ENCODE measurements around the gene TMA7B. TPM values are rescaled to one million over a fixed set of nuclear protein-coding genes. Genes with fewer than 3 reads are reported as not detected.
"Not testable (repeated sequence)": the region's sequence is repeated elsewhere in the genome, so short reads cannot be mapped to it uniquely, and the experiment has no call there.

The TMA7B gene
- total RNA-seq, 2 donors from 2014 or later = 0.20 TPM; not detected in 1

DNA sequence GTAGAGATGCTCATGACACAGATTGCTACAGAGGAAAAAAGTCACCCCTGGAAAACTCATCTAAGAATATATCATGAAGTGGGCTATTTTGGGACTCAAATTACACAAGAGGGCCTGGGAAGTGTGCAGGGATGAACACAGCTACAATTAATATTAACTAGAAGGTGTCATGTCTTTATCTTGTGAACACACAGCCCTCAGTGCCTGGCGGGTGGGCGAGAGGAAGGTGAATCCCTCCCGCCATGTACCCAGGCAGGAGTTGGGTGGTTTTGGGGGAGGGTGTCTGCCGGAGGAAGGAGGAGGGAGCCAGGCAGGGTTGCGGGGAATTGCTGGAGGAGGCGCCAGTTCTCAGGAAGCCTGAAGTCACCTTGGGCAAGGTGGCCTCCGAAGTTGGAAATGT, 29.4 kb downstream of the TMA7B start:
- H3K27ac ChIP-seq = no peak overlapping the region
- no peaks in the 10 kb centered on the region for H3K4me1 ChIP-seq
- no peaks in the 10 kb centered on the region for H3K9me3 ChIP-seq
- H3K36me3 ChIP-seq = no peaks in the 10 kb centered on the region
- peaks cover 10% of the 10 kb centered on the region for H3K27me3 ChIP-seq
- intact Hi-C loops (cut with DNase I) = no loop called here
- H3K9ac ChIP-seq (ENCODE audit: low read depth in 2 of 2, low read length in 2 of 2) = no peak overlapping the region
- TF ChIP-seq, protein P1, sequence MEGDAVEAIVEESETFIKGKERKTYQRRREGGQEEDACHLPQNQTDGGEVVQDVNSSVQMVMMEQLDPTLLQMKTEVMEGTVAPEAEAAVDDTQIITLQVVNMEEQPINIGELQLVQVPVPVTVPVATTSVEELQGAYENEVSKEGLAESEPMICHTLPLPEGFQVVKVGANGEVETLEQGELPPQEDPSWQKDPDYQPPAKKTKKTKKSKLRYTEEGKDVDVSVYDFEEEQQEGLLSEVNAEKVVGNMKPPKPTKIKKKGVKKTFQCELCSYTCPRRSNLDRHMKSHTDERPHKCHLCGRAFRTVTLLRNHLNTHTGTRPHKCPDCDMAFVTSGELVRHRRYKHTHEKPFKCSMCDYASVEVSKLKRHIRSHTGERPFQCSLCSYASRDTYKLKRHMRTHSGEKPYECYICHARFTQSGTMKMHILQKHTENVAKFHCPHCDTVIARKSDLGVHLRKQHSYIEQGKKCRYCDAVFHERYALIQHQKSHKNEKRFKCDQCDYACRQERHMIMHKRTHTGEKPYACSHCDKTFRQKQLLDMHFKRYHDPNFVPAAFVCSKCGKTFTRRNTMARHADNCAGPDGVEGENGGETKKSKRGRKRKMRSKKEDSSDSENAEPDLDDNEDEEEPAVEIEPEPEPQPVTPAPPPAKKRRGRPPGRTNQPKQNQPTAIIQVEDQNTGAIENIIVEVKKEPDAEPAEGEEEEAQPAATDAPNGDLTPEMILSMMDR (IDR thresholded peaks at IDR 0.05) = no peak
- DNase-seq = no peak
- no peak overlapping the region for H3K4me3 ChIP-seq

DNA sequence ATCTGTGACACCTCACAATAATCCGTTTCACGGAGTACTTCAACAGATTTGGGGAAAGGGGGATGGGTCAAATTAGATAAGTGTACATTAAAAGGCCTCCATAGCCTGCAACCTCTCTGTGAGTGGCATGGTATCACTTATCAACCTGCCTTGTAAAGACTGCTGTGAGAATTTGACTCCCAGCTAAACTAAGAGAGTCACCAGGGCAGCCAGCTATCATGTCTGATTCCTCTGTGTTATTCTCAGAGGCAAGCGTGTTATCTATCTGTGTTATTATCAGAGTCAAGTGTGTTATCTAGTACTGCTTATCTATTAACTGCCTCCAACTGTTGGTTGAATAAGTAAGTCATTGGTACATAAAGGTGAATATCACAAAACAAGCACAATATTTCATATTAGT, 30.5 kb downstream of the TMA7B start:
- peaks cover 17% of the 10 kb centered on the region for H3K27me3 ChIP-seq
- H3K27ac ChIP-seq = no peak overlapping the region
- H3K9me3 ChIP-seq = no peaks in the 10 kb centered on the region
- no peak overlapping the region for H3K9ac ChIP-seq (ENCODE audit: low read depth in 2 of 2, low read length in 2 of 2)
- no peaks in the 10 kb centered on the region for H3K4me1 ChIP-seq
- no peak for DNase-seq
- H3K4me3 ChIP-seq = no peak overlapping the region
- no peaks in the 10 kb centered on the region for H3K36me3 ChIP-seq
- intact Hi-C loops (cut with DNase I) = no loop called here
- TF ChIP-seq, protein P1 (IDR thresholded peaks at IDR 0.05) = no peak

DNA sequence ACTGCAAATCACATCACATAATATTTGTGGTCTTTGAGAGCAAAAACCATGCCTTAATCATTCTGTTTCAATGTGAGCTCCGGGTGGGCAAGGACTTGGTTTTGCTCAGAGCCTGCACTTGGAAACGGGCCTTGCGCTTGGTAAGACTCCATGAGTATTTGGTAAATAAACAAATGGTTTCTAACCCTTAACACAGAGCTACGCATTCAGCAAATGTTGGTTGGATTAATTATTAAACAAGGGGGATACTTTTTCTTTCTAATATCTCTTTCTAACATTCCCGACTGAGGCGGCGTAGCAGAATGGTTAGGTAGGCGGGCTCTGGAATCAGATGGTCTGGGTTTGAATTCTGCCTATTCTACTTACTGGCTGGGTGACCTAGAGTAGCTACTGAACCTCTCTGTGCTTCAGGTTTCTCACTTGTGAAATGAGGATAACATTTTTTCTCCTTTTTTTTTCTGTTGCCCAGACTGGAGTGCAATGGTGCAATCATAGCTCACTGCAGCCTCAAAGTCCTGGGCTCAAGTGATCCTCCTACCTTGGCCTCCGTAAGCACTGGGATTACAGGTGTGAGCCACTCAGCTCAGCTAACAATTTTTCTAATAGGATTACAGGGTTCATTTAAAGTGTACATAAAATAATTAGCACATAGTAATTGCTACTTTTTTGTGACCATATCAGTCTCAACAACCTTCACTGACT, 31.1 kb downstream of the TMA7B start:
- TF ChIP-seq, protein P1 (IDR thresholded peaks at IDR 0.05) = no peak
- intact Hi-C loops (cut with DNase I) = no loop called here
- DNase-seq = no peak
- Histone ChIP-seq H3K9ac (ENCODE audit: low read depth in 2 of 2, low read length in 2 of 2) (no peak overlapping the region), H3K27me3 (peaks cover 17% of the 10 kb centered on the region), H3K9me3 (no peaks in the 10 kb centered on the region), H3K4me1 (no peaks in the 10 kb centered on the region), H3K4me3 (no peak overlapping the region), H3K36me3 (no peaks in the 10 kb centered on the region), H3K27ac (no peak overlapping the region)

DNA sequence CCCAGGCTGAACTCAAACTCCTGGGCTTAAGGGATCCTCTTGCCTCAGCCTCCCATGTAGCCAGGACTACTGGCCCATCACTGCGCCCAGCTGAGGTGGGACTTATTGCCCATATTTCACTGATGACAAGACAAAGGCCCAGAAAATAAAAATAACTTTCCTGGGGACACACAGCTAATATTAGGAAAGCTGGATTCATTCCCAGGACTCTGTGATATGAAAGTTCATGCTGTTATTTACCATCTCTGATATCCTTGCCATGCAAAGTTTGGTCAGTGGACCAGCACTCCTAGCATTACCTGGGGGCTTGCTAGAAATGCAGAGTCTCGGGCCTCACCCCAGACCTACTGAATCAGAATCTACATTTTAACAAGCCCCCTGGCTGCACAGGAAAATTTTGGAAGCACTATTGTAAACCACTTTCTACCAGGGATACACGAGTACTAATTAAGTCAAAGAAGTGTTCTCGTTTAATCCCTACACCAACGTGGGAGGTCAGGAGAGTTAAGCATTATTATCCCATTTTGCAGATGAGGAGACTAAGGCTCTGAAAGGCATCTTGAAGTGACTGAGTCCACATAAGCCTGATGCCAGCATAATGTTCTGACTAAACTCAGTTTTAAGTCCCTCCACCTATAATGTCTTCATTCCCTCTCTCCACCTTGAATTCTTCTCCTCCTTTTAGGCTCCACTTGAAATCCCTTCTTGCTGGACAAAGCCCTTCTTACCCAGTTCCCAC, 32.1 kb downstream of the TMA7B start:
- Histone ChIP-seq H3K27me3 (peaks cover 17% of the 10 kb centered on the region), H3K27ac (no peak overlapping the region), H3K4me1 (no peaks in the 10 kb centered on the region), H3K36me3 (no peaks in the 10 kb centered on the region), H3K9ac (ENCODE audit: low read depth in 2 of 2, low read length in 2 of 2) (no peak overlapping the region), H3K4me3 (no peak overlapping the region), H3K9me3 (no peaks in the 10 kb centered on the region)
- intact Hi-C loops (cut with DNase I) = no loop called here
- no peak for DNase-seq
- TF ChIP-seq, protein P1 (IDR thresholded peaks at IDR 0.05) = no peak

DNA sequence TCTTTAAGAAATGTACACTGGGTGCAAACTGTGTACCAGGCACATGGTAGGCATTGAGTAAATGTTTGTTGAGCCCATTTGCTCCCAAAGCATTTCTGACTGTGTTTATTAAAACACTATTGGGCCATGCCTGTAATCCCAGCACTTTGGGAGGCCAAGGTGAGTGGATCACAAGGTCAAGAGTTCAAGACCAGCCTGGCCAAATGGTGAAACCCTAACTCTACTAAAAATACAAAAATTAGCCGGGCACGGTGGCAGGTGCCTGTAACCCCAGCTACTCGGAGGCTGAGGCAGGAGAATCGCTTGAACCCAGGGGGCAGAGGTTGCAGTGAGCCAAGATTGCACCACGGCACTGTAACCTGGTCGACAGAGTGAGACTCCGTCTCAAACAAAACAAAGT, 32.7 kb downstream of the TMA7B start:
- DNase-seq; H3K27ac ChIP-seq; H3K9ac ChIP-seq (ENCODE audit: low read depth in 2 of 2, low read length in 2 of 2); H3K4me3 ChIP-seq; H3K36me3 ChIP-seq; intact Hi-C loops (cut with DNase I); H3K4me1 ChIP-seq; H3K9me3 ChIP-seq: not testable (repeated sequence)
- H3K27me3 ChIP-seq = peaks cover 17% of the 10 kb centered on the region

DNA sequence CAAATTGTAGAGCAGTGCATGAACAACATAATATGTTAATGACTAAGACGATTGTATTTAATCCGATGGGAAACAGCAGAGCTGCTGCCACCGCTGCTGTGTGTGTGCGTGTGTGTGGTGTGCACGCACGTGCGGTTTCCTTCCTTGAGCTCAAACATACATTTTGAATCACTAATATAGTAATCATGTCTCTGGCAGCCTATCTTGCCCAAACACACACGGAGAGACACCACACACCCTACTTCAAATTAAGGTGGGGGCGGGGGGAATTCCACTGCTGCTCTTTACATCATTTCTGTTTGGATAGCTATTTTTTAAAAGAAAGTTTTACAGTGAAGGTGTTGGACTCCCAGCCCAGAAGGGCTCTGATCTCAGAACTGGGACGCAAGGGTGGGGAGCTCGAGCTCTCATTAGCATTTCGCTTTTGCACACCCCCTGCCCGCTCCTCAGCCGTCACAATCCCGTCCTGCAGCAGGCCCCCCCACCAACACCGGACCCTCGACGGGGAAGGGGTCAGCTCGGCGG, 33.9 kb downstream of the TMA7B start:
- peaks cover 11% of the 10 kb centered on the region for H3K4me1 ChIP-seq
- H3K27me3 ChIP-seq = peaks cover 17% of the 10 kb centered on the region

More for the DNA sequence above, 33.9 kb downstream of the TMA7B start:
- Histone ChIP-seq H3K36me3 (no peaks in the 10 kb centered on the region), H3K27ac (no peak overlapping the region), H3K9me3 (no peaks in the 10 kb centered on the region), H3K9ac (ENCODE audit: low read depth in 2 of 2, low read length in 2 of 2) (no peak overlapping the region), H3K4me3 (peak overlapping the region; percentile 19)
- intact Hi-C loops (cut with DNase I) = no loop called here
- TF ChIP-seq, protein P1 (IDR thresholded peaks at IDR 0.05) = no peak
- DNase-seq = no peak

Measured in colonic mucosa (tissue), 4 donors.